Measurements from ENCODE around the gene LRMDA.

LRMDA gene

GRCh38 chr10:75836064-75836463, 404.6 kb downstream of the LRMDA start:
- no peak for DNase-seq (ENCODE audit: low read depth)

- DNase-seq (ENCODE audit: low read depth) = no peak
Observed at GRCh38 chr10:75838486-75838885, 407.1 kb downstream of the LRMDA start.

GRCh38 chr10:75839020-75839419, 407.6 kb downstream of the LRMDA start:
- DNase-seq (ENCODE audit: low read depth) = no peak

GRCh38 chr10:75841266-75841665, 409.8 kb downstream of the LRMDA start:
- DNase-seq (ENCODE audit: low read depth) = no peak

GRCh38 chr10:75845176-75845947, 413.9 kb downstream of the LRMDA start:
- DNase-seq (ENCODE audit: low read depth) = no peak

GRCh38 chr10:75847477-75847876, 416.1 kb downstream of the LRMDA start:
- DNase-seq (ENCODE audit: low read depth) = no peak

GRCh38 chr10:75851580-75852345, 420.3 kb downstream of the LRMDA start:
- no peak for DNase-seq (ENCODE audit: low read depth)

- DNase-seq (ENCODE audit: low read depth) = no peak
Observed at GRCh38 chr10:75852851-75853484, 421.5 kb downstream of the LRMDA start.

GRCh38 chr10:75857269-75857846, 425.9 kb downstream of the LRMDA start:
- DNase-seq (ENCODE audit: low read depth) = no peak

- DNase-seq (ENCODE audit: low read depth) = no peak
Observed at GRCh38 chr10:75857896-75858295, 426.5 kb downstream of the LRMDA start.

- DNase-seq (ENCODE audit: low read depth) = no peak
Observed at GRCh38 chr10:75858339-75858738, 426.9 kb downstream of the LRMDA start.

- no peak for DNase-seq (ENCODE audit: low read depth)
Observed at GRCh38 chr10:75859141-75859540, 427.7 kb downstream of the LRMDA start.

- DNase-seq (ENCODE audit: low read depth) = no peak
Observed at GRCh38 chr10:75860009-75860408, 428.6 kb downstream of the LRMDA start.

- DNase-seq (ENCODE audit: low read depth) = no peak
Observed at GRCh38 chr10:75861582-75861981, 430.2 kb downstream of the LRMDA start.

GRCh38 chr10:75862935-75863334, 431.5 kb downstream of the LRMDA start:
- DNase-seq (ENCODE audit: low read depth) = no peak

GRCh38 chr10:75864717-75865116, 433.3 kb downstream of the LRMDA start:
- no peak for DNase-seq (ENCODE audit: low read depth)

- DNase-seq (ENCODE audit: low read depth) = no peak
Observed at GRCh38 chr10:75865413-75866299, 434.2 kb downstream of the LRMDA start.

GRCh38 chr10:75866300-75866625, 434.8 kb downstream of the LRMDA start:
- DNase-seq (ENCODE audit: low read depth) = no peak

- DNase-seq (ENCODE audit: low read depth) = no peak
Observed at GRCh38 chr10:75866731-75867130, 435.3 kb downstream of the LRMDA start.

GRCh38 chr10:75868574-75868973, 437.1 kb downstream of the LRMDA start:
- DNase-seq (ENCODE audit: low read depth) = no peak

GRCh38 chr10:75870039-75870645, 438.7 kb downstream of the LRMDA start:
- no peak for DNase-seq (ENCODE audit: low read depth)

All from activated T-cell treated with anti-CD3 and anti-CD28 coated beads for 24 hours (primary cell).